Activated naive CD4-positive, alpha-beta T cell treated with anti-CD3 and anti-CD28 coated beads for 36 hours (primary cell): ENCODE measurements around the gene NRP2. TPM values are rescaled to one million over a fixed set of nuclear protein-coding genes. Genes with fewer than 3 reads are reported as not detected.

ENCODE experiments used
- CTCF ChIA-PET: fragments of 350-600 bp; sonication (Branson Sonifier 250); formaldehyde crosslinking; loops from one replicate; lab custom pipeline; 2021; ENCODE audit warnings: antibody characterized with exemption; lab: Charles Lee
- DNase-seq: peaks from one replicate; pipeline ENCODE4 v3.0.0-alpha.2; 2020
- H3K27ac Mint-ChIP-seq: one replicate; pipeline ENCODE4 v1.8.0; 2021; ENCODE audit warnings: mild to moderate bottlenecking, mixed read lengths
- H3K27me3 Mint-ChIP-seq: one replicate; pipeline ENCODE4 v1.8.0; 2021; ENCODE audit warnings: low read depth, mixed read lengths
- H3K36me3 Mint-ChIP-seq: one replicate; pipeline ENCODE4 v1.8.0; 2021; ENCODE audit warnings: low read depth, mixed read lengths
- H3K4me1 Mint-ChIP-seq: one replicate; pipeline ENCODE4 v1.8.0; 2021; ENCODE audit warnings: low read depth, mixed read lengths
- H3K4me3 Mint-ChIP-seq: one replicate; pipeline ENCODE4 v1.8.0; 2021; ENCODE audit warnings: mild to moderate bottlenecking, moderate library complexity, mixed read lengths
- H3K9me3 Mint-ChIP-seq: one replicate; pipeline ENCODE4 v1.8.0; 2021; ENCODE audit warnings: mixed read lengths
- intact Hi-C: fragments of 100-400 bp; cut with micrococcal nuclease; formaldehyde crosslinking; loops from one replicate; pipeline ENCODE4 v1.15.1; 2023
- total RNA-seq, 2 experiments: library from RNA; stranded (reverse); gene quantifications; one replicate each; pipeline ENCODE4 v1.2.3, GENCODE V29; 2021

NRP2 gene
- total RNA-seq, 2 experiments from 2014 or later: 2.5 to 2.8 TPM

DNA sequence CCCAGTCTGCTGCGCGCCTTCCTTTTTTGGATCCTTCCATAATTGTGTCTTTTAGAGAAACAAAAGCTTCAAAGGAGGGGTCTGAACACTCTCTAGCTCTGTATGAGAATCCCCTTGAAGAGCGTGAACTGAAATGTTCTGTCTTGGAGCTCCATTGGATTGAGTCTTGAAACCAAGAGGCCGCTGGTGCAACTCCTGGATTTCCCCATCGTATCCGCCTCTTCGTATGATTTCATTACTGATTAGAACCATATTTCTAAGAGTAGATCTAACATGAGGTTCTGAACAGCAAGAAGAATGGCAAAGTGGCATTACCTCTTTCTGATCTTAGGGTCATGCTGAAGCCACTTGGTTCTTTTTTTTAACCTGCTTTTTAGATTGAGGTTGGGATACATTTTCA, 31.4 kb upstream of the NRP2 start:
- H3K36me3 Mint-ChIP-seq: no peaks in the 10 kb centered on the region
- H3K9me3 Mint-ChIP-seq: no peaks in the 10 kb centered on the region
- no peak overlapping the region for H3K27ac Mint-ChIP-seq
- no peak overlapping the region for H3K4me3 Mint-ChIP-seq
- no peaks in the 10 kb centered on the region for H3K27me3 Mint-ChIP-seq
- CTCF ChIA-PET: no interaction called here
- no peaks in the 10 kb centered on the region for H3K4me1 Mint-ChIP-seq
- no peak for DNase-seq
- intact Hi-C loops: no loop called here

DNA sequence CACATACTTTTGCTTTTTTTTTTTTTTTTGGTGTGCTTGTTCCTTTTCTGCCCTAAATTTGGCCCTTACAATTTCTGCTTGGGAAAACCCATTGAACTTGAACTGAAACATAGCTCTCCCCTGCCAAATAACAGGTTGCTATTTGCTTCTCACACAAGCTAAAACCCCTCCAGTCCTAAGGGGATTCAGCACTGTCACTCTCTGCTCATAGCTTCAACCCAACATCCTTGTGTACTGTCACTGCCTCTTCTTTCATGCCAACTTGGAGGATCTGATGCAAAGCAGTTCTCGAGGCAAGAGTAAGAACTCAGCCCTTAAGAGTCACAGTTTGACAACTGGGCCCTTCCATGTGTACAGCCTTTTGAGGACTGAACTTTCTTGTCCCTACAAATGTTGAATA, 30.6 kb upstream of the NRP2 start:
- Mint-ChIP-seq H3K27ac (no peak overlapping the region), H3K4me3 (no peak overlapping the region), H3K4me1 (no peaks in the 10 kb centered on the region), H3K36me3 (no peaks in the 10 kb centered on the region), H3K9me3 (no peaks in the 10 kb centered on the region), H3K27me3 (no peaks in the 10 kb centered on the region)
- no peak for DNase-seq
- intact Hi-C loops: no loop called here
- CTCF ChIA-PET: interaction anchor here (0.7 kb wide), 1 partner anchor 16 kb away, joined by 4 read pairs; no protein-coding TSS in a partner anchor

DNA sequence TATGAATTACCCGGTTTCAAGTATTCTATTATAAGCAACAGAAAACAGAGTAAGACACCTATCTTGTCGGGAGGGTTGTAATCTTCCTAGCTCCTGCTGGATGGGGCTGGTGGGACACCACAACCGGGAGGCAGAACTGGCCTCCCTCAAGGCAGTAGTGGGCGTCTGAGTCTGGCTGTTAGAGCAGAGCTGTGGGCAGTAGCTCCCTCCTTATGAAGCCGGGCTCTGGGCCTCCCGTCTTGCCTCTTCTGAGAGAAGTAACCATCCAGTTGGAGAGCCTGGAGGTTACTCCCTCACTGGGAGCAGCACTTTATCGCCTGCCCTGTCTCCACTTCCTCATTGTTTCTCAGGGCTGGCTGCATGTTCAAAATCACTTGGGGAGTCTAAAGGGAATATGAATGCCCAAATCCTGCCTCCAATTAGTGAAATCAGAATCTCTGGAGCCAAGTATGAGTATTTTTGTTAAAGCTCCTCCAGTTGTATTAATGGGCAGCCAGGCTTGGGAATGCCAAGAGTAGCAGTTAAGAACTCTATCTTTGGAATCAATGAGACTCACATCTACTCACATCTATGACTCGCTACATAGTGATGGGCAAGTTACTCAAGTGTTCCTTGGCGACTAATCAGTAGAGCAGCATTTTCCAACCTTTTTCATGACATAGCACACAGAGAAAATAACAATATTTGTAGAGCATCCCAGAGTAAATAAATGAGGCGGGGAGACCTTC, 27.3 kb upstream of the NRP2 start:
- Mint-ChIP-seq H3K27ac (no peak overlapping the region), H3K27me3 (no peaks in the 10 kb centered on the region), H3K4me3 (no peak overlapping the region), H3K36me3 (no peaks in the 10 kb centered on the region), H3K4me1 (peaks cover 2% of the 10 kb centered on the region), H3K9me3 (no peaks in the 10 kb centered on the region)
- intact Hi-C loops: no loop called here
- no peak for DNase-seq
- CTCF ChIA-PET: interaction anchor here (0.8 to 1.3 kb wide), 2 partner anchors 18 to 21 kb away, joined by 4 read pairs; no protein-coding TSS in a partner anchor

DNA sequence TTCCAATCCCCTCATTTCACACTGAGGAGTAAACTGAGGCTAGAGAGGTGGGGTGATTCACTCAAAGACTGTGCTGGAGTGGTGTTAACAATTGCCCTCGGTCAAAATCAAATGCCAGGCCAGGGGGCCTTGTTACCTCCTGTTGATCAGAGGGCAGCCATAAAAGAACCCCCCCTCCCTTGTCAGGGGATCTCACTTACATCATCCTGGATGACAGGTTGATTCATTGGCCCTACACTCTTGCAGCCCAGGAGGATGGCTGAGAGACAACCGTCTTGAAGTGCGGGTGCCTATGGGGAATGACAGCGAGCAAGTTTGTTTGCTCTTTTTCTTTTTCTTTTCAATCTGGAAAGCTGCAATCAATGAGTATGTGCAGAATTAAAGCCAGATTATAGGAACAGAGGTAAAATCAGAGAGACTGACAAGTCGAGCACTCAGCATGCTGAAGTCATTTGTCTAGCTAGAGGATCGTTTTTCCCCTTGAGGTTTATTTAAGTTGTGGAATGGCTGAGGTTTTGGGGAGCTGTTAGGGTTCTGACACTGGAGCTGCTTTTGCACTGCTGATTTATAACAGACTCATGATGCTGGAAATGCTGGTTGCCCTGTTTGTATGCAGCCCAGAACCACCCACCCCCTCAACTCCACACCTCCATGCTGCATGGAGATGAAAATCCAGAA, 26.4 kb upstream of the NRP2 start:
- H3K36me3 Mint-ChIP-seq: no peaks in the 10 kb centered on the region
- intact Hi-C loops: no loop called here
- H3K27me3 Mint-ChIP-seq: no peaks in the 10 kb centered on the region
- CTCF ChIA-PET: interaction anchor here (0.5 to 1.3 kb wide), 3 partner anchors 17 to 488 kb away, joined by 4 read pairs; no protein-coding TSS in a partner anchor
- no peak for DNase-seq
- H3K27ac Mint-ChIP-seq: no peak overlapping the region
- no peak overlapping the region for H3K4me3 Mint-ChIP-seq
- no peaks in the 10 kb centered on the region for H3K9me3 Mint-ChIP-seq
- peaks cover 11% of the 10 kb centered on the region for H3K4me1 Mint-ChIP-seq

DNA sequence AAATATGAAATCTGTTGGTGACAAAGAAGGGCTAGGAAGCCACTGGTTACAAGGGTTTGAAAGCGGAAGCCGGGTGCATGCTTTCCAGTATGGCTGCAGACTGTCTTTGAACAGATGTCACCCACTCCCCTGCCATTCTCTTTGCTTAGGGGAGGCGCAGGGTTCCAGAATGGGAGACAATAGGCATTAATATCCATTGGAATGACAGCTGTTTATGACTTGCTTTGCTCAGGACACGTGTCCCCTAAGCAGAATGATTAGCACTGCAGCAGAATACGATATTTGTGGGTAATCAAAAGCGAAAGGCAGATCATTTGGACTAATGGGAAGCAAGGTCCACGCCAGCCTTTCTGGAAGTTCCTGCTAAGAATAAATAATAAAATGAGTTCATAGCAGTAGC, 25.8 kb upstream of the NRP2 start:
- H3K27ac Mint-ChIP-seq: no peak overlapping the region
- H3K36me3 Mint-ChIP-seq: no peaks in the 10 kb centered on the region
- no peak overlapping the region for H3K4me3 Mint-ChIP-seq
- CTCF ChIA-PET: interaction anchor here (0.5 kb wide), 1 partner anchor 488 kb away, joined by 4 read pairs; no protein-coding TSS in a partner anchor
- no peaks in the 10 kb centered on the region for H3K9me3 Mint-ChIP-seq
- H3K27me3 Mint-ChIP-seq: no peaks in the 10 kb centered on the region
- no peak for DNase-seq
- intact Hi-C loops: no loop called here
- H3K4me1 Mint-ChIP-seq: peaks cover 17% of the 10 kb centered on the region

DNA sequence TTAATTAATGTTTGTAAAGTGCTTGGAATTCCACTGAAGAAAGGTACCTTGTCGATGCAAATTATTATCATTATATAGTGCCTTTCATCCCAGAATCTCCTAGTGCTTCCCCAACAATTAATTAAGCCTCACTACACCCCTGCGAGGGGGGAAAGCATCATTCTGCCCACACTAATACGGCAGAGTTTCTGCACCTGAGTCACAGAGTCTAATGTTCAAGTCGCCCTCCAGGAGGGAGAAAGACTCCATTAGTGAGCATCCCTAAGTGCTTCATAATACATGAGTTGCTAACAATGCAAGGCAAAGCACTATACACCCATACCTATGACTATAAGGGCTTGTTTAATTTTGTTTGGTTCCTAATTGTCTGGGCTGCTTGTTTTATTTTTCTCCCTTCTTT, 25.4 kb upstream of the NRP2 start:
- no peaks in the 10 kb centered on the region for H3K9me3 Mint-ChIP-seq
- no peak overlapping the region for H3K4me3 Mint-ChIP-seq
- intact Hi-C loops: no loop called here

DNA sequence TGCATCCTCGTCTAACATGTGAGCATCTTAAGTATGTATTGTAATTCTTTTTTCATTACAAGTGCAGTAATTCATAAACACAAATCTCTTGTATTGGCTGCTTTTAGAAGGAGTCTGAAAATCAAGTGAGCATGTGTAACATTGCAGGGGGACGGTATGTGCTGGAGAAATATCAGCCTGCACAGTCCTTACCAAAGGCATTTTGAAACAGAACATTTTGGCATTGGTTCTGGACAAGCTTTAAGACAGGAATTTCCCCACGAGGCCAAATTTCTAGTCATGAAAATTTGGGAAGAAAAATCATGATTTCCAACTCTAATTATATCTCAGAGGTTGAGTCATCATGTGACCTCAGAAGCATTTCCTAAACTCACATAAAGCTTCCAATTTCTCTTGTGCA, 24.7 kb upstream of the NRP2 start:
- intact Hi-C loops: no loop called here
- CTCF ChIA-PET: no interaction called here
- H3K4me1 Mint-ChIP-seq: peaks cover 18% of the 10 kb centered on the region

More for the DNA sequence above, 25.4 kb upstream of the NRP2 start:
- H3K27me3 Mint-ChIP-seq: no peaks in the 10 kb centered on the region
- H3K4me1 Mint-ChIP-seq: peaks cover 18% of the 10 kb centered on the region
- DNase-seq: no peak
- no peak overlapping the region for H3K27ac Mint-ChIP-seq
- CTCF ChIA-PET: no interaction called here
- no peaks in the 10 kb centered on the region for H3K36me3 Mint-ChIP-seq

DNA sequence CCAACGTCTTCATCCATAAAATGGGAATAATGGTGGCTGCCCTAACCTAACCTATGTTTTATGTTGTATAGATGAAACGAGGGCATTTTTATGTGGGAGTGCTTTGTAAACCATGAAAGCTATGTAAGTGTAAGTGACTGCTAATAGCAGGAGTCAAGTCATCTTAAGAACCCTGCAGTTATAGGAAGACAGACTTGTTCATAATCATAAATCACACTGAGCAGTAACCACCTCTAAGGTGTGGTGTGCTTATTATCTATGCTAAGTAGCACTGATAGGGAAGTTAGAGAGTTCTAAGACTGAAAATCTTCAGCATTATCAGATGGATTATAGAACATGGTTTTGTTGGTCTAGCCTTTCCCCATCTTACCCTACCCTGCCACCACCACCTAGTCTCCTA, 24.2 kb upstream of the NRP2 start:
- no peaks in the 10 kb centered on the region for H3K27me3 Mint-ChIP-seq
- peaks cover 18% of the 10 kb centered on the region for H3K4me1 Mint-ChIP-seq
- CTCF ChIA-PET: no interaction called here
- no peaks in the 10 kb centered on the region for H3K9me3 Mint-ChIP-seq
- H3K36me3 Mint-ChIP-seq: no peaks in the 10 kb centered on the region
- intact Hi-C loops: no loop called here
- no peak overlapping the region for H3K27ac Mint-ChIP-seq
- H3K4me3 Mint-ChIP-seq: no peak overlapping the region
- no peak for DNase-seq

More for the DNA sequence above, 24.7 kb upstream of the NRP2 start:
- no peak overlapping the region for H3K4me3 Mint-ChIP-seq
- no peaks in the 10 kb centered on the region for H3K27me3 Mint-ChIP-seq
- no peak for DNase-seq
- no peaks in the 10 kb centered on the region for H3K9me3 Mint-ChIP-seq
- H3K27ac Mint-ChIP-seq: no peak overlapping the region
- H3K36me3 Mint-ChIP-seq: no peaks in the 10 kb centered on the region

DNA sequence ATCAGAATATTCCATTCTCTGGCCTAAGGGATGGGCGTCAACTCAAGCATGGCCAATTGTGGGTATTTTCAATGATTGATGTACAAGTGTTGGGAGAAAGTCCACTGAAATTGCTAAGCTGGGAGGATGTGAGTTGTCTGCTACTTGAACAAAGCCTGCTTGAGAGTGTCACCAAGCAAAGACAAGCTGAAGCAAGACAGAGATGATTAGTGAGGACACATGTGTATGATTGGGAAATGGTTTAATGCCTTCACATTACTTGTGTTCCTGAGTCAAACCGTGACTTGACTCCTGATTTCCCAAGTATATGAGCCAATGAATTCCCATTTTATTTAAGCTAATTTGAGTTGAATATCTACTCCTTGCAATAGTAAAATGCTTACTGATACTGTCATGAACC, 23.7 kb upstream of the NRP2 start:
- H3K4me1 Mint-ChIP-seq: peaks cover 18% of the 10 kb centered on the region
- H3K27ac Mint-ChIP-seq: no peak overlapping the region
- no peaks in the 10 kb centered on the region for H3K36me3 Mint-ChIP-seq
- no peak overlapping the region for H3K4me3 Mint-ChIP-seq
- no peak for DNase-seq
- H3K27me3 Mint-ChIP-seq: no peaks in the 10 kb centered on the region
- H3K9me3 Mint-ChIP-seq: no peaks in the 10 kb centered on the region
- intact Hi-C loops: no loop called here
- CTCF ChIA-PET: no interaction called here

DNA sequence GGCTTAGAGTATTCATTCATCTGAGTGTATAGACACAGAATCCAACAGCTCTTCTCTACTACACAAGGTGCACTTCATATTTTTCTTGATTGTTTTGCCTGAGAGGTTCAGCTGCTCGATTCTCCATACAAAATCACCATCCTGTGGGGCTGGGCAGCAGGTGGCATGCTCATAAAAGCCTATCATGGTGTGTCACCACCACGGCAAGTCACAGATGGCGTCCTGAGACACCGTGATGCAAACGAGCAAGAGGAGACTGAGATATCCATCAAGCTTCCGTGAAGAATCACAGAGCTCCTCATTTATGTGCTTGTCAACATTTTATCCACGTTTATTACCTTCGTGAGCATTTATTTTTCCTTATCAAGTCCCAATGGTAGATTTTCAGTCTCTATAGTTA, 22.4 kb upstream of the NRP2 start:
- Mint-ChIP-seq H3K27me3 (no peaks in the 10 kb centered on the region), H3K4me1 (peaks cover 18% of the 10 kb centered on the region), H3K36me3 (no peaks in the 10 kb centered on the region), H3K27ac (no peak overlapping the region), H3K4me3 (no peak overlapping the region), H3K9me3 (no peaks in the 10 kb centered on the region)
- no peak for DNase-seq
- intact Hi-C loops: loop anchor here (5.0 kb wide), 1 partner anchor 33 kb away; no protein-coding TSS in a partner anchor
- CTCF ChIA-PET: no interaction called here

DNA sequence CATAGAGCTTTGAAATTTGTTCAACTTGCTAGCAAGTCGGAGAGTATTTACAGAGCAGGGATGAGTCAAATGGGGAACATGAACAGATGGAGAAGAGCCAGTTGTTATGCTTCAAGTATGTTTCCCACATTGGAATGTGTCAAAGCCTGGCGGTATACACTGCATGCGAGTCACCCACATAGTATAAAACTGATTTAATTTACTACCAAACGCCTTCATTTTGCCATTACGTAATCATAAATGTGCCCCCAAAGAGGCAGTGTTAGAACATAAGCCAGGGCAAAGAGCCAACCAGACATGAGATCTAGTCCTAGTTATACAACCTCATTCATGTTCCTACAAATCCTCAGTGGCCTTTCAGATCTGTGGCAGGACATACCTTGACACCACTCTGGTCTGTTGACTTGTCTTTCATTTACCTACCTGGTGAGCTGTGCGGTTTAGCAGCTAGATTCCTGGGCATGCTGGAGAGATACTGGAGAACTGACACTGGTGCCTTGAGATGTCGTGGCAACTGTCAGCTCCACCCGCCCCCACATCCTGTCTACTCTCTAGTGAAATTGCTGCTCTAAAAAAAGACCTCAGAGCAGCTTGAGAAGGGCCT, 21.7 kb upstream of the NRP2 start:
- Mint-ChIP-seq H3K4me3 (peak overlapping the region; percentile 5), H3K27me3 (no peaks in the 10 kb centered on the region), H3K9me3 (no peaks in the 10 kb centered on the region), H3K4me1 (peaks cover 18% of the 10 kb centered on the region), H3K27ac (no peak overlapping the region), H3K36me3 (no peaks in the 10 kb centered on the region)
- CTCF ChIA-PET: interaction anchor here (1.2 kb wide), 1 partner anchor 16 kb away, joined by 10 read pairs; no protein-coding TSS in a partner anchor
- intact Hi-C loops: loop anchor here (5.0 kb wide), 1 partner anchor 33 kb away; no protein-coding TSS in a partner anchor
- DNase-seq: peak; percentile 75

DNA sequence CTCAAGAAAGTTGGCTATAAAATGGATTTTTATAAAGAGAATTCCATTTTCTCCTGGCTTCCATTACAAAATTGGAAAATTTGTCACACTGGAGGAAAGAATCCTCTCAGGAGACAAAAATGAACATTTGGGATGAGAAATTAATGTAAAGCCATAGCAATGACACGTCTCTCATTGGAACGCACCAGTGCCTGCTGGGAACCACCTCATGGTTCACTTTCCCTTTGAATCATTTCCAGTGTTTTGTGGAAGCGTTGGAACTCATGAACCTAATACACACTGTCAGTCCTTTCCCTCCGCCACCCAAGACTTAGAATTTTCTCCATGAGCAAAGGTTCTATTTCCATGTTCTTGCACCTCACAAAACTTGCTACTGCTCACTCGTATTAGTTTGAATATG, 21.0 kb upstream of the NRP2 start:
- intact Hi-C loops: loop anchor here (5.0 kb wide), 1 partner anchor 34 kb away; no protein-coding TSS in a partner anchor
- H3K27ac Mint-ChIP-seq: no peak overlapping the region
- H3K27me3 Mint-ChIP-seq: no peaks in the 10 kb centered on the region
- peaks cover 21% of the 10 kb centered on the region for H3K4me1 Mint-ChIP-seq
- no peak for DNase-seq
- H3K9me3 Mint-ChIP-seq: no peaks in the 10 kb centered on the region
- CTCF ChIA-PET: interaction anchor here (1.2 to 1.9 kb wide), 2 partner anchors 15 to 18 kb away, joined by 5 to 10 read pairs; no protein-coding TSS in a partner anchor
- H3K4me3 Mint-ChIP-seq: no peak overlapping the region
- H3K36me3 Mint-ChIP-seq: no peaks in the 10 kb centered on the region
